Calu3 (cell line): Measurements from ENCODE around the gene CLEC20A. TPM values are rescaled to one million over a fixed set of nuclear protein-coding genes. Genes with fewer than 3 reads are reported as not detected.

ENCODE experiments used
- BruUV-seq: library from RNA; stranded (reverse); fragments of 400-500 nt; replicated peaks from 2 replicates; lab custom pipeline; 2021; lab: Mats Ljungman, UMichigan
- CTCF ChIA-PET: fragments of 300-600 bp; sonication (Branson Sonifier 250); formaldehyde crosslinking; loops from one replicate; lab custom pipeline; 2022; ENCODE audit warnings: antibody characterized with exemption; lab: Charles Lee
- DNase-seq: peaks from one replicate; pipeline ENCODE4 v3.0.0; 2022
- H3K27ac Mint-ChIP-seq: one replicate; pipeline ENCODE4 v1.8.0; 2022; ENCODE audit warnings: mixed read lengths; ENCODE audit not compliant: unreplicated experiment
- H3K27me3 Mint-ChIP-seq: one replicate; pipeline ENCODE4 v1.8.0; 2022; ENCODE audit warnings: mixed read lengths; ENCODE audit not compliant: unreplicated experiment
- H3K36me3 Mint-ChIP-seq: one replicate; pipeline ENCODE4 v1.8.0; 2022; ENCODE audit warnings: mild to moderate bottlenecking, moderate library complexity, mixed read lengths; ENCODE audit not compliant: insufficient read depth, unreplicated experiment
- H3K4me1 Mint-ChIP-seq: one replicate; pipeline ENCODE4 v1.8.0; 2022; ENCODE audit warnings: mild to moderate bottlenecking, low read depth, mixed read lengths; ENCODE audit not compliant: unreplicated experiment
- H3K4me3 Mint-ChIP-seq: one replicate; pipeline ENCODE4 v1.8.0; 2022; ENCODE audit warnings: mild to moderate bottlenecking, low read depth, moderate library complexity, mixed read lengths; ENCODE audit not compliant: unreplicated experiment
- H3K9me3 Mint-ChIP-seq: one replicate; pipeline ENCODE4 v1.8.0; 2022; ENCODE audit warnings: low read depth, mixed read lengths; ENCODE audit not compliant: unreplicated experiment
- CTCF ChIP-seq: fragments of 200-600 bp; IDR thresholded peaks from one replicate; pipeline ENCODE4 v1.8.0; 2022; ENCODE audit warnings: antibody characterized with exemption; ENCODE audit not compliant: unreplicated experiment
- intact Hi-C: fragments of 100-400 bp; cut with micrococcal nuclease; formaldehyde crosslinking; loops from one replicate; pipeline ENCODE4 v1.10.0; 2022; ENCODE audit not compliant: unreplicated experiment
- total RNA-seq: library from RNA; stranded (reverse); gene quantifications from 2 replicates; pipeline ENCODE4 v1.2.3, GENCODE V29; 2022

The CLEC20A gene
- total RNA-seq, 1 experiment from 2014 or later: not detected

GRCh38 chr1:178451529-178451928 is 45.2 kb downstream of the CLEC20A start:
- CTCF ChIA-PET: no interaction called here
- H3K4me1 Mint-ChIP-seq: no peaks in the 10 kb centered on the region
- H3K9me3 Mint-ChIP-seq: no peaks in the 10 kb centered on the region
- no peak overlapping the region for H3K27ac Mint-ChIP-seq
- no peak for DNase-seq
- BruUV-seq: no TSS peak
- TF ChIP-seq CTCF: no peak
- H3K36me3 Mint-ChIP-seq: no peaks in the 10 kb centered on the region
- no peak overlapping the region for H3K4me3 Mint-ChIP-seq
- no peaks in the 10 kb centered on the region for H3K27me3 Mint-ChIP-seq
- intact Hi-C loops: no loop called here

GRCh38 chr1:178450871-178451270 is 45.9 kb downstream of the CLEC20A start:
- Mint-ChIP-seq H3K36me3 (no peaks in the 10 kb centered on the region), H3K4me3 (no peak overlapping the region), H3K9me3 (no peaks in the 10 kb centered on the region), H3K4me1 (no peaks in the 10 kb centered on the region), H3K27me3 (no peaks in the 10 kb centered on the region), H3K27ac (no peak overlapping the region)
- CTCF ChIA-PET: no interaction called here
- intact Hi-C loops: no loop called here
- no peak for TF ChIP-seq CTCF
- no TSS peak for BruUV-seq
- no peak for DNase-seq

GRCh38 chr1:178442925-178443324 is 53.8 kb downstream of the CLEC20A start:
- Mint-ChIP-seq H3K9me3 (no peaks in the 10 kb centered on the region), H3K27ac (no peak overlapping the region), H3K27me3 (no peaks in the 10 kb centered on the region), H3K4me1 (no peaks in the 10 kb centered on the region), H3K4me3 (no peak overlapping the region), H3K36me3 (peaks cover 6% of the 10 kb centered on the region)
- no peak for TF ChIP-seq CTCF
- DNase-seq: no peak
- intact Hi-C loops: no loop called here
- BruUV-seq: no TSS peak
- CTCF ChIA-PET: no interaction called here

- Mint-ChIP-seq H3K36me3 (peaks cover 6% of the 10 kb centered on the region), H3K9me3 (no peaks in the 10 kb centered on the region), H3K4me1 (no peaks in the 10 kb centered on the region), H3K4me3 (no peak overlapping the region), H3K27me3 (no peaks in the 10 kb centered on the region), H3K27ac (no peak overlapping the region)
- CTCF ChIA-PET: no interaction called here
- no peak for DNase-seq
- TF ChIP-seq CTCF: no peak
- no TSS peak for BruUV-seq
- intact Hi-C loops: no loop called here
Measured at GRCh38 chr1:178438432-178438831, 58.3 kb downstream of the CLEC20A start.
